ENCODE results near the gene FAM171A1.

The FAM171A1 gene

DNA sequence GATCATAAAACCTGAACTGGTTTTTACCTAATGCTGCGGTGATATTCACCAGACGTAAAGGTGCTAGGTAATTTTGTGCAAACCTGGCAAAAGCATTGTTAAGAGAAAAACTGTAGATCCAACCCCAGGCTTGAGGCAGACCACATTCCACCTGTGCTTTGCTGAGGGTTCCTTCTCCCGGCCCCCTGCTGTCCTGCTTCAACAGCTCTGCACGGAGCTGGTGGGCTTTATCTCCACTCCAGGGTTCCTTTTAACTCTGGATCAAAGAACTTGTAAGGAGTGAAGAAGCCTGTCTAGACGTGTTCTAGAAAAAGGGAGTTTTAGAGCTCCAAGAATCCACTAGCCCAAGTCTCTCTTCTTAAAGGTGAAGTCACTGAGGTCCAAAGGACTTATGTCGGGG, 115.1 kb downstream of the FAM171A1 start:
- no peak for DNase-seq (ENCODE audit: low read depth)
- no peak overlapping the region for H3K4me3 ChIP-seq (ENCODE audit: low read depth, low read length)
- TF ChIP-seq, protein P1, sequence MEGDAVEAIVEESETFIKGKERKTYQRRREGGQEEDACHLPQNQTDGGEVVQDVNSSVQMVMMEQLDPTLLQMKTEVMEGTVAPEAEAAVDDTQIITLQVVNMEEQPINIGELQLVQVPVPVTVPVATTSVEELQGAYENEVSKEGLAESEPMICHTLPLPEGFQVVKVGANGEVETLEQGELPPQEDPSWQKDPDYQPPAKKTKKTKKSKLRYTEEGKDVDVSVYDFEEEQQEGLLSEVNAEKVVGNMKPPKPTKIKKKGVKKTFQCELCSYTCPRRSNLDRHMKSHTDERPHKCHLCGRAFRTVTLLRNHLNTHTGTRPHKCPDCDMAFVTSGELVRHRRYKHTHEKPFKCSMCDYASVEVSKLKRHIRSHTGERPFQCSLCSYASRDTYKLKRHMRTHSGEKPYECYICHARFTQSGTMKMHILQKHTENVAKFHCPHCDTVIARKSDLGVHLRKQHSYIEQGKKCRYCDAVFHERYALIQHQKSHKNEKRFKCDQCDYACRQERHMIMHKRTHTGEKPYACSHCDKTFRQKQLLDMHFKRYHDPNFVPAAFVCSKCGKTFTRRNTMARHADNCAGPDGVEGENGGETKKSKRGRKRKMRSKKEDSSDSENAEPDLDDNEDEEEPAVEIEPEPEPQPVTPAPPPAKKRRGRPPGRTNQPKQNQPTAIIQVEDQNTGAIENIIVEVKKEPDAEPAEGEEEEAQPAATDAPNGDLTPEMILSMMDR (IDR thresholded peaks at IDR 0.05; ENCODE audit: low read depth, low read length, missing control alignments) = no peak

- no peak overlapping the region for H3K4me3 ChIP-seq (ENCODE audit: low read depth, low read length)
- TF ChIP-seq, protein P1 (IDR thresholded peaks at IDR 0.05; ENCODE audit: low read depth, low read length, missing control alignments) = no peak
- no peak for DNase-seq (ENCODE audit: low read depth)
Measured at GRCh38 chr10:15254808-15255648, 116.1 kb downstream of the FAM171A1 start.

- H3K4me3 ChIP-seq (ENCODE audit: low read depth, low read length) = no peak overlapping the region
- DNase-seq (ENCODE audit: low read depth) = no peak
- TF ChIP-seq, protein P1 (IDR thresholded peaks at IDR 0.05; ENCODE audit: low read depth, low read length, missing control alignments) = no peak
Measured at GRCh38 chr10:15253951-15254807, 116.9 kb downstream of the FAM171A1 start.

DNA sequence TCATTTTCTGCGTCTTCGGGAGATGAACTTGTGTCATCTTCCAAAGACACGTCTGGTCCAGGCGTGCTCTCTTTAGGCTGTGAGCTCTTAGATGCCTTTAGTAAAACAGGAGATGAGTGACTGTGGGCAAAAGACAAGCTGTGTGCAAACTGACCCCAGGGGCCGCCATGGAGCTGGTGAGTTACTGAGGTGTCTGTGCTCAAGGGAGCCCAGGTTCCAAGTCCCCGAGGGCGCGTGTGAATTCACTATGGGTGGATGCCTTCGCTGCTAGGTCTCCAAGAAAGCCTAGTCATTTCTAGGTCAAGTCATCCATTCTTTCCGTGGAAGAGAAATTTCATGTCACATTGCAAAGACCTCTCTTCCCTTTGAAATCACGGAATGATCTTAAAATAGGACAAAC, 118.7 kb downstream of the FAM171A1 start:
- TF ChIP-seq, protein P1 (IDR thresholded peaks at IDR 0.05; ENCODE audit: low read depth, low read length, missing control alignments) = no peak
- no peak for DNase-seq (ENCODE audit: low read depth)

DNA sequence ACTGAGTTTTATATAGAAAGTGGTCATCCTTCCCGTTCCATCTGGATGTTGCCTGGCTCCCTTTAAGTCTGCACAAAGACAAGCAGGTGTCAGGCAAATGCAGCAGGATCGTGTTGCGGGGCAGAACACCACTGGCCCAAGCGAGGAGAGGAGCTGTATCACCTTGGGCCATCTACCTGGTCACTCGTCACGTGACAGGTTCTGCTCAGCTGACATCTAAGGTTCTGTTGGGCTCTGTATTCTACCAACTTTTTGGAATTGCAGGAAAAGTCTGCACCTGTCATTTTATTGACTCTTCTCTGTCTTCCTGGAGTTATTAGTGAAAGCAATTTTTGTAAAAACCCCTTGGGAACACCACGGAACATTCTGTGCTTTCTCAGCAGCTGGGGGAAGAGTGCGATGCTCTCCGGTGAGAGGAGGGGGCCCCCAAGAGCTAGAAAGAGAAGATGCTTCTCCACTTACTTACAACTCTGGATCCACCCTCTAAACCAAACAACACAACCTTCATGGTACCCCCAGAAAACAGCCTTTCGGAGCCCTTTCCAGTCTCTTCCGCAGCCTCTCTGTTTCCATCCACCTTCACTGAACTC, 119.2 kb downstream of the FAM171A1 start:
- DNase-seq (ENCODE audit: low read depth) = no peak
- TF ChIP-seq, protein P1 (IDR thresholded peaks at IDR 0.05; ENCODE audit: low read depth, low read length, missing control alignments) = no peak
- H3K4me3 ChIP-seq (ENCODE audit: low read depth, low read length) = no peak overlapping the region

More for the DNA sequence above, 118.7 kb downstream of the FAM171A1 start:
- no peak overlapping the region for H3K4me3 ChIP-seq (ENCODE audit: low read depth, low read length)

DNA sequence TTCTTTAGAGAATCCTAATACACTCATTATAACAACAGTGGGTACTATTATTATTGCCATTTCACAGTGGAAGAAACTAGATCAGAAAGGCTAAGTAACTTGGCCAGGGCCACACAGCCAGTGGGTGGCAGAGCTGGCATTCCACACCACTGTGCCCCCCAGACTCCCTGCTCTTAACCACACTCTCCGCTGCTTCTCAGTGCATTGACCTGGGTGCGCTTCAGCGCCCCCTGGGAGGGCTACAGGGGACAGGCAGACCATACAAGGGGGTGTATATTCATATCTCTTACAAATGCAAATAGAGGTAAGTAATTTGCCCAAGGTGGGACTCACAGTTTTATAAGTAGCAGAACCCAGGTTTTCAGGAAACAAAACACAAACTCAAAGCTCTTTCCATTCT, 125.6 kb downstream of the FAM171A1 start:
- TF ChIP-seq, protein P1 (IDR thresholded peaks at IDR 0.05; ENCODE audit: low read depth, low read length, missing control alignments) = peak; percentile 52
- no peak for DNase-seq (ENCODE audit: low read depth)

More for the DNA sequence above, 125.6 kb downstream of the FAM171A1 start:
- H3K4me3 ChIP-seq (ENCODE audit: low read depth, low read length) = no peak overlapping the region
